ENCODE measurements around the gene CTNNA3.

- TF ChIP-seq CTCF (IDR thresholded peaks at IDR 0.05) (no peak), POLR2A (IDR thresholded peaks at IDR 0.05) (no peak), POLR2AphosphoS5 (IDR thresholded peaks at IDR 0.05) (no peak)
Observed at GRCh38 chr10:66760941-66761340, 935.1 kb downstream of the CTNNA3 start.
